GM12874 (cell line): ENCODE data around the gene SLC48A1.

Experiments used
- TF ChIP-seq, protein P1 (sequence below): IDR thresholded peaks from 2 replicates; pipeline ENCODE4 v1.5.1; 2011; ENCODE audit warnings: low read depth, mild to moderate bottlenecking, control low read depth, low read length, moderate library complexity; ENCODE audit not compliant: insufficient read depth

SLC48A1 gene

DNA sequence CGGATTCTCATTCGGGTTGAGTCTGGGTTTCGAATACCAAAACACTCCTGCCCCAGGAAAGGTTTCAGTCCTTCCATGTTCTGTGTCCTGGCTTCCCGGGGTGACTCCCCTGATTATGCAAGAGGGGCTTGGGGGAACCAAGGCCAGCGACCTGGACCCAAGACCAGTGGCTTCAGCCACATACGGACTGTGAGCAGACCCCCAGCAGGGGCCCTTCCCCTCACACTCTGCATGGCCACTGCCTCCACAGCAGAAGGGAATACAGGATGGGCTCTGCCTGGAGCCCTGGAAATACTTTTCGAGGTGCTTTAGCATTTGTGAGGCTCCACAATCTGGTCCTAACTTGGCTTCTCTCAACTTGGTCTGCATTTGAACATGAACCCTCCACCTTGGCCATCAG lies 27.5 kb downstream of the SLC48A1 start:
- TF ChIP-seq, protein P1, sequence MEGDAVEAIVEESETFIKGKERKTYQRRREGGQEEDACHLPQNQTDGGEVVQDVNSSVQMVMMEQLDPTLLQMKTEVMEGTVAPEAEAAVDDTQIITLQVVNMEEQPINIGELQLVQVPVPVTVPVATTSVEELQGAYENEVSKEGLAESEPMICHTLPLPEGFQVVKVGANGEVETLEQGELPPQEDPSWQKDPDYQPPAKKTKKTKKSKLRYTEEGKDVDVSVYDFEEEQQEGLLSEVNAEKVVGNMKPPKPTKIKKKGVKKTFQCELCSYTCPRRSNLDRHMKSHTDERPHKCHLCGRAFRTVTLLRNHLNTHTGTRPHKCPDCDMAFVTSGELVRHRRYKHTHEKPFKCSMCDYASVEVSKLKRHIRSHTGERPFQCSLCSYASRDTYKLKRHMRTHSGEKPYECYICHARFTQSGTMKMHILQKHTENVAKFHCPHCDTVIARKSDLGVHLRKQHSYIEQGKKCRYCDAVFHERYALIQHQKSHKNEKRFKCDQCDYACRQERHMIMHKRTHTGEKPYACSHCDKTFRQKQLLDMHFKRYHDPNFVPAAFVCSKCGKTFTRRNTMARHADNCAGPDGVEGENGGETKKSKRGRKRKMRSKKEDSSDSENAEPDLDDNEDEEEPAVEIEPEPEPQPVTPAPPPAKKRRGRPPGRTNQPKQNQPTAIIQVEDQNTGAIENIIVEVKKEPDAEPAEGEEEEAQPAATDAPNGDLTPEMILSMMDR = no peak

DNA sequence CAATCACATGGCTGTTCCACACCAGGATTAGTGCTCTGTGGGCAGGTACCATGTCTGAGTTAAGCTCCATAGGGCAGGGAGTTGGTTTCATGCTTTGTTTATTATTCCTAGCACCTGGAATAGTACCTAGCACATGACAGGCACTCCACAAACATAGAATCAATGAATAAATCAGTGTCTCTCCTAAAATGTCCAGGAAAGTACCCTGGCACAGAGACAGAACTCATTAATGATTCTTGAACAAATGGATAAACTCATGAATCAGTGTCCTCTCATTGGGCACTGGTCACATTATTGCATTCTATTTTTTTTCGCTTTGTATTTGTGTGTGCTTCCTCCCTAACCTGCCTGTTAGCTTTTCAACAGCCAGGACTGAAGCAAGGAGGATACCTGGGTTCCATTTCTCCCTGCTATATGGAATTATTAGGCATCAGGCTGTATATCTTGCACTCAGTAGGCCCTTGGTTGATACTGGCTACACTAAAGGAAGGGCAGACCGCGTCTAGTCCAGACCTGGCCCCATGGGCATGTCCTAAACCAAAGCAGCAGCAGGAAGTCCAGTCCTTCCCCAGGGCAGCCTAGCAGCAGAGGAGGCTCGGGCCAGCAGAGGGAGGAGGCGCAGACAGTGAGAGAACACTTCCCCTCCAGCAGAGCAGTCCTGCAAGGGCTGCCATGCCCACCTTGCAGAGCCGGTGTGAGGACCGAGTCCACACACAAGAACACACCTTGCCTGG lies 28.3 kb downstream of the SLC48A1 start:
- TF ChIP-seq, protein P1 = no peak

DNA sequence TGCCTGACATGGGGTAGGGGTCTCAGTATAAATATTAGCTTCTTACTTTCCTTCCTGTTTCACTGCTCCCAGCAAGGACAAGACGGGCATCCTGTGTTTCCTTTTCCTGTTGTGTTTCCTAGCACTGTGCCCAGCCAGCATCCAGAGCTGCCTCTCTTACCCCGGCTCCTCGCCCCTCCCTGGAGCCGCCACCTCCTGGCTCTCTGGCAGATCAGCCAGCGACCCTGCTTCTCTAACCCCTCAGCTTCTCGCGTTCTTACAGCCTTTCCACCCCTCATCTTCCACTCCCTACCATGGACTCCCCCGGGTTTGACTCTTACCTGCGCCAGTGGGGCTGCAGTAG lies 28.8 kb downstream of the SLC48A1 start:
- TF ChIP-seq, protein P1 = no peak

DNA sequence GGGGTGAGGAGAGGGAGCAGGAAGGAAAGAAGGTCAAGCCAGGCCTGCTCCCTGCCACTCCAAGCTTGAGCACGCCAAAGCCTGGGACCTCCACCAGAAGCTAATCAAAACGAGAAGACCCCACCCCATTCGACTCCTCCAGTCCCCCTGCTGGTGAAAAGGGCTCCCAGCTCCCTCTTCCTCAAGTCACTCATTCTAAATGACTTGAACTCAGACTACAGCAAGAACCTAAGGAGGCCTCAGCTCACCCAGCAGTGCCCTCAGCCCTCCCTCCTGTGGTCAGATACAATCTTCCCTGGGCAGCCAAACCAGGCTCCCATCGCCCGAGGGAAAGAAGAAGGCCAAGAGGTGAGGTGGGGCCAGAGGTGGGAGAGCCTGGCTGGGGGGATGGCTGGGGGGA lies 29.3 kb downstream of the SLC48A1 start:
- TF ChIP-seq, protein P1 = peak; percentile 31; the same call in 1 of the 2 replicates

DNA sequence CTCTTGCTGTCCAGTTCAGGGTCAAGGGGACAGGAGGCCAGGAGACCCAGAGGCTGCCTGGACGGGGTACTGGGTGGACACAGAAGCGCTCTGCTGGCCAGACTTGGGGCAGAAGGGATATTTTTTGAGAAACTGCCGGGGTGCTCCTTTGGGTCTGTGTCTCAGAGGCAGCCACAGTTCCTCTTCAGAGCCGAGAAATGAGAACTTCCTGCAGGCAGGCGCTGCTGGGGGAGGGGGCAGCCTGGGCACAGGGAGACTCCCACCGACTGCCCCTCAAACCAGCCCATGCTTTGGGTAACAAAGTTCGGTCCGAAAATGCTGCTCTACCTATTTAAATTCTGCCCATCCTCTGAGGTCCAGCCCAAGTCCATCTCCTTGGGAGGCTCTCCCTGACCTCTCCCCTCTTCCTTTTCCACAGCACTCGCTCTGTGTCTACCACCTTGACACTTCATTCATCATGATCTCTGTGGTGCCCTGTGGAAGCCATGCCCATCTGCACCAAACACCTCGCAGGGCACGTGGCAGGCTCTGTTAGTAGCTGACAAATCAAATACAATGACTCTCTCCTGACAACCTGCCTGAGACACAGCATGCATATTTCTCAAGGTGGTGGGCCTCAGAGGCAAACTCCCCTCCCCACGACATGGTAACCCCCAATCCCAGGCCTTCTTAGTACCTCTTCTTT lies 30.3 kb downstream of the SLC48A1 start:
- TF ChIP-seq, protein P1 = no peak

DNA sequence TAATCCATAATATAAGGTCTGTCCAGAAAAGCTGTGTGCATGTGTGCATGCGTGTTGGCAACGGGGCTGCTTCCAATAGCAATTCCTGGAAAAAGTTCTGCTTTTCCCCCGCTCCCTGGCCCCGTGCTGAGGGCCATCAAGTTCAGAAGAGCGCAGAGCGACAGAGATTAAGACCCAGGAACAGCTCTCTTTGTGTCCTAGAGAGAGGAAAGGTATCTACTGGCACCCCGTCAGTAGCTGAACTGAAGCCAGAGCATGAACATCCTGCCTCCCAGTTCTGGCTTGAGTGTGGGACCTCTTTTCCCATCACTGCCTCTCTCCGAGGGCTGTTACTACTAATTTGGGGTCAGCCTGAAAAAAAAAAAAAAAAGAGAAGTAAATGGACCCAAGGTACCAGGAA lies 31.1 kb downstream of the SLC48A1 start:
- TF ChIP-seq, protein P1 = no peak

DNA sequence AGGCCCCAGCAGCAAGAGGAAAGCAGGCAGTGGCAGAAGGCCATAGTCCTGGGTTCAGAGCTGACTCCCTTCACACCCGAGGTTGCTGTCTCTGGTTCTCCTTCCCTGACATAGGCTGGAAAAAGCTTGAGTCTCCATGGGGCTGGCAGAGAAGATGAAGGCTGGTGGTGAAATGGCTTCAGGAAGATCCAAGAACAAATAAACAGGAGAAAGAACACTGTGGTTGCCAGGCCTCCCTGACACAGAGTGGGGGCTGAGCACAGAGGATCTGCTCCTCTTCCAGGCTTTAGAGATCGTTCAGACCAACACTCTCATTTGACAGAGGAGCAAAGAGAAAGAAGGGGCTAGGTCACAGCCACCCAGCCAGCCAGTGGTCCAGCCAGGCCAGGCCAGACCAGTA lies 32.4 kb downstream of the SLC48A1 start:
- TF ChIP-seq, protein P1 = no peak
